Mucosa of descending colon (tissue), 3 donors: Measurements from ENCODE around the gene FLRT2. TPM values are rescaled to one million over a fixed set of nuclear protein-coding genes. Genes with fewer than 3 reads are reported as not detected.

Source experiments
- ATAC-seq: fragments of 200-7000 bp; cut with Tn5 transposase; one replicate; pipeline ENCODE4 v1.9.1; 2020; ENCODE audit warnings: mild to moderate bottlenecking, moderate library complexity
- DNase-seq, 3 donors: peaks; one replicate each; pipeline ENCODE4 v3.0.0-alpha.2; 2020
- H3K36me3 ChIP-seq: fragments of 200-600 bp; one replicate; pipeline ENCODE4 v1.8.0; 2021; ENCODE audit warnings: low read depth, mild to moderate bottlenecking
- H3K4me1 ChIP-seq: fragments of 200-600 bp; one replicate; pipeline ENCODE4 v1.8.0; 2021; ENCODE audit warnings: low read depth, mild to moderate bottlenecking
- H3K4me3 ChIP-seq: fragments of 200-600 bp; one replicate; pipeline ENCODE4 v1.8.0; 2021; ENCODE audit warnings: mild to moderate bottlenecking
- H3K9me3 ChIP-seq: fragments of 200-600 bp; one replicate; pipeline ENCODE4 v1.8.0; 2021; ENCODE audit warnings: mild to moderate bottlenecking
- intact Hi-C, 2 donors: fragments of 100-400 bp; cut with DNase I in 1 of 2; cut with micrococcal nuclease in 1 of 2; formaldehyde crosslinking; loops; one replicate each; pipeline versions ENCODE4 v1.11.0 to v1.11.1; 2022; cut with DNase I, micrococcal nuclease
- total RNA-seq, 3 donors: library from RNA; stranded (reverse); fragmentation: NEBNext Ultra II Directional in 2 of 3; extraction: Animal tissue kit (Norgen Biotek cat#: 25700) in 2 of 3; gene quantifications; one replicate each; pipeline versions ENCODE4 v1.2.1 to v1.2.4, GENCODE V29; 2021 to 2023
- TF ChIP-seq, protein P1 (sequence below): fragments of 200-600 bp; IDR thresholded peaks from one replicate; pipeline ENCODE4 v1.8.0; 2022; ENCODE audit warnings: antibody characterized with exemption, mild to moderate bottlenecking
- donor health status: DM: no; HTN: no; CAD: no; lungs with moderate emphysema.
- donor health status: DM: no; HTN: no; CAD: no.
- donor health status: DM: no; HTN: yes; CAD: no.

Gene FLRT2
- total RNA-seq, 3 donors from 2014 or later, result 4.9 to 14.6 (median 7.1) TPM

- H3K9me3 ChIP-seq, result peaks cover 10% of the 10 kb centered on the region
- intact Hi-C loops, result no loop called here
- no peak overlapping the region for H3K4me3 ChIP-seq
- DNase-seq (no peak), ATAC-seq (no peak)
- TF ChIP-seq, protein P1, sequence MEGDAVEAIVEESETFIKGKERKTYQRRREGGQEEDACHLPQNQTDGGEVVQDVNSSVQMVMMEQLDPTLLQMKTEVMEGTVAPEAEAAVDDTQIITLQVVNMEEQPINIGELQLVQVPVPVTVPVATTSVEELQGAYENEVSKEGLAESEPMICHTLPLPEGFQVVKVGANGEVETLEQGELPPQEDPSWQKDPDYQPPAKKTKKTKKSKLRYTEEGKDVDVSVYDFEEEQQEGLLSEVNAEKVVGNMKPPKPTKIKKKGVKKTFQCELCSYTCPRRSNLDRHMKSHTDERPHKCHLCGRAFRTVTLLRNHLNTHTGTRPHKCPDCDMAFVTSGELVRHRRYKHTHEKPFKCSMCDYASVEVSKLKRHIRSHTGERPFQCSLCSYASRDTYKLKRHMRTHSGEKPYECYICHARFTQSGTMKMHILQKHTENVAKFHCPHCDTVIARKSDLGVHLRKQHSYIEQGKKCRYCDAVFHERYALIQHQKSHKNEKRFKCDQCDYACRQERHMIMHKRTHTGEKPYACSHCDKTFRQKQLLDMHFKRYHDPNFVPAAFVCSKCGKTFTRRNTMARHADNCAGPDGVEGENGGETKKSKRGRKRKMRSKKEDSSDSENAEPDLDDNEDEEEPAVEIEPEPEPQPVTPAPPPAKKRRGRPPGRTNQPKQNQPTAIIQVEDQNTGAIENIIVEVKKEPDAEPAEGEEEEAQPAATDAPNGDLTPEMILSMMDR, result no peak
- no peaks in the 10 kb centered on the region for H3K36me3 ChIP-seq
- H3K4me1 ChIP-seq, result no peaks in the 10 kb centered on the region
Measured at GRCh38 chr14:85662096-85662495, 132.2 kb downstream of the FLRT2 start.

GRCh38 chr14:85663256-85663655 lies 133.3 kb downstream of the FLRT2 start:
- Histone ChIP-seq H3K36me3 (no peaks in the 10 kb centered on the region), H3K9me3 (peaks cover 20% of the 10 kb centered on the region), H3K4me1 (no peaks in the 10 kb centered on the region), H3K4me3 (no peak overlapping the region)
- intact Hi-C loops, result no loop called here
- DNase-seq (no peak), ATAC-seq (no peak)
- TF ChIP-seq, protein P1, result no peak

DNA sequence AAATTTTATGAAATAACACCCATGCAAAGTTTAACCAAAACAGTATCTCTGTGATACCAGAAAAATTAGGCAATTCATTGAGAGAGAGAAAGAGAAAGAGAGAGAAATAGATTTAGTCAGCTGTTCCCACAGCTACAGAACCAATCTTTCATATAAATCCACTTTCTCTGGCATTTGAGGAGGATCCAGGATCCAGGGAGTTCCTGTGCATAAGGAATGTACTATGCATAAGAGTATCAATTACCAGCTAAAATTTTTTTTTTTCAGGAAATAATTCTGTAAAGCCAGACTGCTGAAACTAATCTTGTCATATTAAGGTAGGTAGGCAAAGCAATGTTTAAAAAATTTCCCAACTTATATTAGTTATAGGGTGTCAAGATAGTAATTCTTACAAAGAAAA lies 133.7 kb downstream of the FLRT2 start:
- Histone ChIP-seq H3K4me3 (no peak overlapping the region), H3K4me1 (no peaks in the 10 kb centered on the region), H3K9me3 (peaks cover 20% of the 10 kb centered on the region), H3K36me3 (no peaks in the 10 kb centered on the region)
- DNase-seq (no peak), ATAC-seq (no peak)
- TF ChIP-seq, protein P1, result no peak
- intact Hi-C loops, result no loop called here

DNA sequence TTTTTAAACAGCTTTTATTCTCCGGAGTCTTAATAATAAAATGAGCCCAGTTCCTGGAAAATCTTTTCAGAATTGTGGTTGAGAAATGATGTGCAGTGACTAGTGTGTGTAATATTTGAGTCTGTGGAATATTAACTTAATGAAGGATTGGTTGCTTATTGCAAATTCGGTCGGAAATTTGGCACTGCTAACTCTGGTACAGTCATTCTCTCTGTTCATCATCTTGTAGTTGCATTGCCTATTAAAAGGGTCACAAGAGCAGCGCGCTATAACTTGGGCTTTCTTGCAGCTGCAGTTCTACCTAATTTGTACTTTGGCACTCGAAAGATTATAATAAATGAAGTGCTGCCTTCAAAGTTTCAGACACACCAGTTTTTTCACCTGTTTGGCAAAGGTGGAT lies 146.0 kb downstream of the FLRT2 start:
- ATAC-seq, result no peak
- H3K4me3 ChIP-seq, result no peak overlapping the region
- intact Hi-C loops, result no loop called here
- H3K36me3 ChIP-seq, result no peaks in the 10 kb centered on the region
- H3K9me3 ChIP-seq, result peaks cover 5% of the 10 kb centered on the region
- no peak for DNase-seq
- no peaks in the 10 kb centered on the region for H3K4me1 ChIP-seq
- TF ChIP-seq, protein P1, result no peak

GRCh38 chr14:85686908-85687307 lies 157.0 kb downstream of the FLRT2 start:
- Histone ChIP-seq H3K36me3 (no peaks in the 10 kb centered on the region), H3K9me3 (peaks cover 28% of the 10 kb centered on the region), H3K4me3 (no peak overlapping the region), H3K4me1 (no peaks in the 10 kb centered on the region)
- TF ChIP-seq, protein P1, result no peak
- DNase-seq, result no peak
- no peak for ATAC-seq
- intact Hi-C loops, result no loop called here

- ATAC-seq (no peak), DNase-seq (no peak)
- TF ChIP-seq, protein P1, result no peak
- Histone ChIP-seq H3K36me3 (no peaks in the 10 kb centered on the region), H3K9me3 (peaks cover 33% of the 10 kb centered on the region), H3K4me1 (no peaks in the 10 kb centered on the region), H3K4me3 (no peak overlapping the region)
- intact Hi-C loops, result no loop called here
Measured at GRCh38 chr14:85687456-85687855, 157.5 kb downstream of the FLRT2 start.
